ENCODE measurements around the gene PRDM1.

DNA sequence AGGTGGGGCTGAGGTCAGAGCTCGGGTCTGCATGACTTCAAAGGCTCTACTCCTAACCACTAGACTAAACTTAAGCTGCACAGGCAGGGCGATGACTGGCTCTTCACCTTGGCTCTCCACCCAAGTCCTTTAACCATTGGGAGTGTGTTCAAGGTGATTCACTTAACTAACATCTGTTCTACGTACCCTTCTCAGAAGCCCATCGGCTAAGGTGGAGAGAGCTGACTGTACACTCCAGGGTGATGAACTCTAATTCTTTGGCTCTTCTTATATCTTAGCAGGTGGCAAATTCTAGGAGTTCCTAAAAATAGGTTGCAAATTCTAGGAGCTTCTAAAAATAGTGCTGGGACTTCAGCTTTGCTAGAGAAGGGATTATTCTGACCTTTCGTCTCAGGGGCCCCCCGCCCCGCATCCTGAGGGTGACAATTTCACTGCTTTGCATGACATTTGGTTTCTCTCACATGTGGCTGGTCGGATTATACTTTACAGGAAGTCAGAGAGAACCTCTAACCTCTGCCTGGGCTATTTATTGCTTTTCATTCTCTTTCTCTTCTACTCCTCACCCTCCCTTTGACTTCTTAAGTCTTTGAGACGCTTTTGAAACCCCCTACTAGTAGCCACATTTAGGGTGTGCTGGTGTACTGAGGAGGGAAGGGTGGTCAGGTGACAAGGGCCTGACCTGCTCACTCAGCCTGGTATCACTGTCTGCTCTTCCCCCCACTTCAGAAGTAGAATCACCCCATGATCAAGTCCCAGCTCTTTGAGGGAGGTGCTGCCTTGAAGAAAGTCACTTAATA lies 55.5 kb downstream of the PRDM1 start:
- TF ChIP-seq EZH2 (IDR thresholded peaks at IDR 0.05) (no peak), POLR2AphosphoS5 (IDR thresholded peaks at IDR 0.05; ENCODE audit: borderline replicate concordance, low read depth, low read length) (no peak)
